Transverse colon (tissue), 4 donors: ENCODE measurements around the gene ATP9B. TPM values are rescaled to one million over a fixed set of nuclear protein-coding genes. Genes with fewer than 3 reads are reported as not detected.

Experiments used
- DNase-seq: peaks from one replicate; pipeline ENCODE4 v3.0.0-alpha.2; 2019
- H3K27ac ChIP-seq, 4 donors: fragments of 200-600 bp; sonication (generic); 2 replicates each; pipeline ENCODE4 v1.5.1; 2016 to 2018; ENCODE audit warnings: inconsistent platforms in 4 of 4
- H3K27me3 ChIP-seq: fragments of 200-600 bp; sonication (generic); 2 replicates; pipeline ENCODE4 v1.5.1; 2017; ENCODE audit warnings: inconsistent platforms
- H3K36me3 ChIP-seq, 4 donors: fragments of 200-600 bp; sonication (generic); 2 replicates each; pipeline ENCODE4 v1.5.1; 2017 to 2019; ENCODE audit warnings: inconsistent platforms in 4 of 4
- H3K4me1 ChIP-seq, 4 donors: fragments of 200-600 bp; sonication (generic); 2 replicates each; pipeline ENCODE4 v1.5.1; 2017 to 2020; ENCODE audit warnings: inconsistent platforms in 4 of 4
- H3K4me3 ChIP-seq, 4 donors: fragments of 200-600 bp; sonication (generic); 1 replicate in 1 of 4; 2 replicates in 3 of 4; pipeline versions ENCODE4 v1.5.1 to v1.6.1; 2017 to 2019; ENCODE audit warnings: inconsistent platforms in 4 of 4
- H3K9me3 ChIP-seq, 2 donors: fragments of 200-600 bp; sonication (generic); 2 replicates each; pipeline ENCODE4 v1.5.1; 2017 to 2019; ENCODE audit warnings: inconsistent platforms in 2 of 2
- EP300 ChIP-seq: sonication (generic); formaldehyde crosslinking; IDR thresholded peaks from one replicate; pipeline ENCODE4 v1.6.1; 2017; ENCODE audit warnings: antibody characterized with exemption, low read depth
- POLR2A ChIP-seq: fragments of 450-650 bp; IDR thresholded peaks from one replicate; pipeline ENCODE4 v1.6.1; 2016; ENCODE audit warnings: antibody characterized with exemption, mild to moderate bottlenecking, moderate library complexity
- POLR2AphosphoS5 ChIP-seq, 3 donors: sonication (generic); formaldehyde crosslinking; IDR thresholded peaks; one replicate each; pipeline ENCODE4 v1.6.1; 2016; ENCODE audit warnings: antibody characterized with exemption in 3 of 3
- WGBS, 2 donors: methylation state at CpG; one replicate each; pipeline ENCODE4 v1.1.5; 2018; ENCODE audit warnings: low coverage in 1 of 2; 5-methylcytosine and 5-hydroxymethylcytosine counted together
- in situ Hi-C, 4 donors: fragments of 200-750 bp; cut with MboI; loops; one replicate each; pipeline versions ENCODE4 v1.15.0 to v1.15.1; 2017; ENCODE audit warnings: low sequenced_read_pairs in 3 of 4, low pct_ligation_motif_present in 1 of 4, low pct_unique_long_range_greater_than_20kb in 1 of 4
- intact Hi-C: fragments of 100-400 bp; cut with DNase I; formaldehyde crosslinking; loops from one replicate; pipeline ENCODE4 v1.15.1; 2023; ENCODE audit warnings: low total_unique reads
- total RNA-seq, 4 donors: library from RNA; depleted of rRNA; stranded (reverse); fragments of >200 nt; gene quantifications; one replicate each; pipeline ENCODE4 v1.1.0, GENCODE V29; 2016
- TF ChIP-seq, protein P1 (sequence below), 5 experiments: fragments of 200-600 bp in 3 of 5; fragments of 450-650 bp in 2 of 5; sonication (generic) in 3 of 5; IDR thresholded peaks; 1 replicate in 2 of 5; 2 replicates in 3 of 5; pipeline ENCODE4 v1.5.1; 2016 to 2017; ENCODE audit warnings: antibody characterized with exemption in 5 of 5, inconsistent platforms in 3 of 5, mild to moderate bottlenecking in 2 of 5, moderate library complexity in 1 of 5

ATP9B gene
- total RNA-seq, 4 donors from 2014 or later, result 36.3 to 70.3 (median 41.6) TPM

DNA sequence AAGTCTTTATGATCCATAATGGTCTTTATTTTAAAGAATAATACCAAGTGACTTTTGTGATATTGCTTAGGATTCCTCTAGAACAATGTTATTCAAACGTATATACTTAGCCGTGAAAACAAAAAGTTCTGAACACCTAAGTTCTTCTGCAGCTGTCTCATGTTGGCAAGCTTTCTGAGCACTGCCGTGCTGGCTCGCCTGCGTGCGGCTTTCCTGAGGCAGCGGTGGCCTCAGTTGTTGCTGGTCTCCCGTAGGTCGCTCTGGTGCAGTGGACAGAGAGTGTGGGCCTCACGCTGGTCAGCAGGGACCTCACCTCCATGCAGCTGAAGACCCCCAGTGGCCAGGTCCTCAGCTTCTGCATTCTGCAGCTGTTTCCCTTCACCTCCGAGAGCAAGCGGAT, 259.7 kb downstream of the ATP9B start:
- no peak for DNase-seq
- intact Hi-C loops (no loop called here), in situ Hi-C loops (no loop called here)
- Histone ChIP-seq H3K36me3 (peaks cover 0 to 10% (median 4%) of the 10 kb centered on the region in 4 donors), H3K27me3 (no peaks in the 10 kb centered on the region), H3K27ac (no peak overlapping the region), H3K4me1 (no peaks in the 10 kb centered on the region), H3K4me3 (no peak overlapping the region), H3K9me3 (no peaks in the 10 kb centered on the region)
- 95 to 100% methylated on average over 6 to 12 of the region's 12 CpGs for WGBS, 2 donors
- TF ChIP-seq EP300 (no peak), POLR2AphosphoS5 (IDR thresholded peaks at IDR 0.05) (no peak), POLR2A (no peak)
- TF ChIP-seq, protein P1, sequence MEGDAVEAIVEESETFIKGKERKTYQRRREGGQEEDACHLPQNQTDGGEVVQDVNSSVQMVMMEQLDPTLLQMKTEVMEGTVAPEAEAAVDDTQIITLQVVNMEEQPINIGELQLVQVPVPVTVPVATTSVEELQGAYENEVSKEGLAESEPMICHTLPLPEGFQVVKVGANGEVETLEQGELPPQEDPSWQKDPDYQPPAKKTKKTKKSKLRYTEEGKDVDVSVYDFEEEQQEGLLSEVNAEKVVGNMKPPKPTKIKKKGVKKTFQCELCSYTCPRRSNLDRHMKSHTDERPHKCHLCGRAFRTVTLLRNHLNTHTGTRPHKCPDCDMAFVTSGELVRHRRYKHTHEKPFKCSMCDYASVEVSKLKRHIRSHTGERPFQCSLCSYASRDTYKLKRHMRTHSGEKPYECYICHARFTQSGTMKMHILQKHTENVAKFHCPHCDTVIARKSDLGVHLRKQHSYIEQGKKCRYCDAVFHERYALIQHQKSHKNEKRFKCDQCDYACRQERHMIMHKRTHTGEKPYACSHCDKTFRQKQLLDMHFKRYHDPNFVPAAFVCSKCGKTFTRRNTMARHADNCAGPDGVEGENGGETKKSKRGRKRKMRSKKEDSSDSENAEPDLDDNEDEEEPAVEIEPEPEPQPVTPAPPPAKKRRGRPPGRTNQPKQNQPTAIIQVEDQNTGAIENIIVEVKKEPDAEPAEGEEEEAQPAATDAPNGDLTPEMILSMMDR (IDR thresholded peaks at IDR 0.05), result no peak

DNA sequence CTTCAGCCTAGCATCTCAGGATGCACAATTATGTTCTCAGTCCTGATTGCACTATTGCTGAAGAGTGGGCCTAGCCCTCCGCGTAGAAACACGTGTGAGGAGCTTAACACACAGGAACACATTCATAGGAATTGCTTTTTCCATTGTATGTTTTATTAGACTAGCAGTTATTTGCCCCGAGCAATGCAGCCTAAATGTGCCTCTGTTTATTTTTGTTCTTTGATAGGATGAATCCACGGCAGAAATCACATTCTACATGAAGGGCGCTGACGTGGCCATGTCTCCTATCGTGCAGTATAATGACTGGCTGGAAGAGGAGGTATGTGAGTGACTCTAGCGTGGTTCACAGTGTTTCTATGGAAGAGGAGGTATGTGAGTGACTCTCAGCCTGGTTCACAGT, 260.6 kb downstream of the ATP9B start:
- no peak for DNase-seq
- TF ChIP-seq EP300 (no peak), POLR2A (no peak), POLR2AphosphoS5 (IDR thresholded peaks at IDR 0.05) (no peak)
- TF ChIP-seq, protein P1 (IDR thresholded peaks at IDR 0.05), result no peak
- in situ Hi-C loops, result no loop called here
- H3K4me3 ChIP-seq, result no peak overlapping the region
- no peaks in the 10 kb centered on the region for H3K4me1 ChIP-seq
- intact Hi-C loops, result no loop called here
- no peaks in the 10 kb centered on the region for H3K27me3 ChIP-seq
- H3K36me3 ChIP-seq, result peaks cover 0 to 10% (median 4%) of the 10 kb centered on the region in 4 donors
- H3K27ac ChIP-seq, result no peak overlapping the region
- H3K9me3 ChIP-seq, result no peaks in the 10 kb centered on the region
- 92 to 94% methylated on average over 9 of the region's 9 CpGs for WGBS, 2 donors

DNA sequence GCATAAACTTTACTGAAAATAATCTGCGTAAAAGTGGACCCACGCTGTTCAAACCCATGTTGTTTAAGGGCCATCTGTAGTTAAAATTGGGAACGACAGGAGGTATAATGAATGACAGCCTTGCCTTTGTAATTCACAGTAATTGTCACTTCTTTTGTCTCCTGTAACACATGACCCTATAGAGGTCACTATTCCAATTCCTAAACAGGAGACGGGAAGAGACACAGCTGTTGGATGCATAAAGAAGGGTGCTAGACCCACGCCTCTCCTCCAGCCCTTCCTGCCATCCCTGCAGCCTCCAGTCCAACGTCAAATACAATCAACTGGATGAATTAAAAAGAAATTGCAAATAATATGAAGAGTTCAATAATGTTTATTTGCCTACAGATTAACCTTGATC, 263.5 kb downstream of the ATP9B start:
- WGBS, 2 donors, result 93 to 98% methylated on average over 5 to 6 of the region's 6 CpGs
- peaks cover 0 to 10% (median 4%) of the 10 kb centered on the region in 4 donors for H3K36me3 ChIP-seq
- DNase-seq, result no peak
- in situ Hi-C loops, result no loop called here
- intact Hi-C loops, result no loop called here
- no peak overlapping the region for H3K27ac ChIP-seq
- no peaks in the 10 kb centered on the region for H3K4me1 ChIP-seq
- H3K4me3 ChIP-seq, result no peak overlapping the region
- H3K27me3 ChIP-seq, result no peaks in the 10 kb centered on the region
- H3K9me3 ChIP-seq, result no peaks in the 10 kb centered on the region
- TF ChIP-seq EP300 (no peak), POLR2AphosphoS5 (IDR thresholded peaks at IDR 0.05) (no peak), POLR2A (no peak)
- TF ChIP-seq, protein P1 (IDR thresholded peaks at IDR 0.05), result no peak

DNA sequence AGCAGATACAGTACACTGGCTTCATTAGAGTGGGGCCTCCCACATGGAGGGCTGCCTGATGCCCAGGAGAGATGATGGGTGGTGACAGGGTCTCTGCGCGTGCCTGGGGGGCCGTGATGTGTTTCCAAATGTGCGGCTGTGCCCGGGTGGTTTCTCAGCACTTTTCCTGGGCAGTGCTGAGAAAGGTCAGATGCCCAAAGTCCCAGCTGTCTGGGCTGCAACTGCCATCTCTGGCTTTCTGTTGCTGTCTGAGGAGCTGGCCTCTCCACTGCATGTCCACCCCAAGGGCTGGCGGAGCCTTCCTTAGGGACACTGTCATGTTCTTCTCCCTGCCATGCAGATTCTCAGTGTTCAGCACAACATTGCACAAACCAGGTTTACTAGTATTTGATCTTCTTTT, 263.9 kb downstream of the ATP9B start:
- 96 to 100% methylated on average over 1 to 6 of the region's 6 CpGs for WGBS, 2 donors
- no peaks in the 10 kb centered on the region for H3K9me3 ChIP-seq
- H3K4me1 ChIP-seq, result no peaks in the 10 kb centered on the region
- DNase-seq, result no peak
- in situ Hi-C loops (no loop called here), intact Hi-C loops (no loop called here)
- TF ChIP-seq, protein P1 (IDR thresholded peaks at IDR 0.05), result no peak
- no peak for TF ChIP-seq POLR2A
- no peak for TF ChIP-seq EP300
- no peak for TF ChIP-seq POLR2AphosphoS5 (IDR thresholded peaks at IDR 0.05)
- peaks cover 0 to 10% (median 4%) of the 10 kb centered on the region in 4 donors for H3K36me3 ChIP-seq
- no peak overlapping the region for H3K27ac ChIP-seq
- H3K27me3 ChIP-seq, result no peaks in the 10 kb centered on the region
- no peak overlapping the region for H3K4me3 ChIP-seq
